Esophagus (tissue), 2 donors: ENCODE measurements around the gene ATG5. TPM values are rescaled to one million over a fixed set of nuclear protein-coding genes. Genes with fewer than 3 reads are reported as not detected.
A peak's percentile ranks its signal among the peaks of the same experiment; 100 is the strongest.

ENCODE experiments used
- H3K27ac ChIP-seq, 2 donors: one replicate each; pipeline ENCODE4 v1.5.1; 2013; ENCODE audit warnings: low read depth in 2 of 2, mild to moderate bottlenecking in 2 of 2, inconsistent platforms in 1 of 2, low read length in 1 of 2, moderate library complexity in 1 of 2
- H3K27me3 ChIP-seq, 2 donors: one replicate each; pipeline ENCODE4 v1.6.1; 2013; ENCODE audit warnings: low read length in 2 of 2, control low read depth in 1 of 2, mild to moderate bottlenecking in 1 of 2; ENCODE audit not compliant: insufficient read depth in 2 of 2, control insufficient read depth in 1 of 2
- H3K36me3 ChIP-seq, 2 donors: one replicate each; pipeline ENCODE4 v1.6.1; 2013; ENCODE audit warnings: low read length in 1 of 2; ENCODE audit not compliant: control insufficient read depth in 2 of 2, insufficient read depth in 2 of 2
- H3K4me1 ChIP-seq, 2 donors: one replicate each; pipeline ENCODE4 v1.6.1; 2013; ENCODE audit warnings: low read length in 1 of 2; ENCODE audit not compliant: control insufficient read depth in 2 of 2, insufficient read depth in 2 of 2
- H3K4me3 ChIP-seq, 2 donors: one replicate each; pipeline ENCODE4 v1.5.1; 2013; ENCODE audit warnings: low read length in 2 of 2, mild to moderate bottlenecking in 2 of 2, low read depth in 1 of 2, moderate library complexity in 1 of 2
- H3K9me3 ChIP-seq, 2 donors: one replicate each; pipeline ENCODE4 v1.6.1; 2013; ENCODE audit warnings: mild to moderate bottlenecking in 2 of 2, low read depth in 1 of 2, low read length in 1 of 2, moderate library complexity in 1 of 2; ENCODE audit not compliant: control insufficient read depth in 2 of 2, insufficient read depth in 1 of 2
- WGBS, 2 donors: extraction: QIAGEN DNeasy Blood & Tissue Kit; methylation state at CpG; one replicate each; pipeline ENCODE4 v1.1.7; 2013; 5-methylcytosine and 5-hydroxymethylcytosine counted together
- polyA plus RNA-seq, 2 donors: library from polyadenylated mRNA; stranded (reverse); fragments of 200-250 nt; gene quantifications; one replicate each; pipeline ENCODE4 v1.2.3, GENCODE V29; 2013
- donor health status: healthy with polysubstance abuse.
- donor health status: Bipolar disorder and iron deficiency.

ATG5 gene
- polyA plus RNA-seq, 2 donors = 9.1 to 12.5 TPM

- 94 to 97% methylated on average over 3 of the region's 3 CpGs for WGBS, 2 donors
- Histone ChIP-seq H3K36me3 (no peaks in the 10 kb centered on the region), H3K4me3 (no peak overlapping the region), H3K27ac (no peak overlapping the region), H3K4me1 (no peaks in the 10 kb centered on the region), H3K9me3 (no peaks in the 10 kb centered on the region), H3K27me3 (no peaks in the 10 kb centered on the region)
Observed at GRCh38 chr6:106215608-106216007, 110.0 kb downstream of the ATG5 start.

DNA sequence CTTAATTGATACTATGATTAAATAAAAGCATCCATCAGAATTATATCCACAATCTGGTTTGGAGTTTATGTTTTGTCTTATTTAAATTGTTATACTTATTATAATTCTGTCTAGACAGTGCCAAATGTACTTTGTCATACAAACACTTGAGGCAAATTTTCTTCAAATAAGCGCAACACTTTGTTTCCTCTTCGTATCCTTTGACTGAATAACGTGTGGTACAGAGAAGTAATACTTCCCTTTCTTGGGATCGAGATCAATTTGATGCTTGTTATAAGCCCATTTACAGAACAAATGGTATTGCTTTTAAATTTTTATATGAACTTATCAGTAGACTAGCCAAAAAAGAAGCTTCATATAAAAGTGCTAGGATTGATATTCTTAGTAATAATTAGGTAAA lies 111.0 kb downstream of the ATG5 start:
- Histone ChIP-seq H3K27ac (no peak overlapping the region), H3K4me1 (no peaks in the 10 kb centered on the region), H3K4me3 (no peak overlapping the region), H3K36me3 (no peaks in the 10 kb centered on the region), H3K27me3 (no peaks in the 10 kb centered on the region), H3K9me3 (no peaks in the 10 kb centered on the region)
- WGBS, 2 donors = 60 to 67% methylated on average over 4 of the region's 4 CpGs

- Histone ChIP-seq H3K4me3 (no peak overlapping the region), H3K4me1 (no peaks in the 10 kb centered on the region), H3K36me3 (no peaks in the 10 kb centered on the region), H3K27me3 (no peaks in the 10 kb centered on the region), H3K9me3 (no peaks in the 10 kb centered on the region), H3K27ac (no peak overlapping the region)
- WGBS, 2 donors = 96 to 97% methylated on average over 2 of the region's 2 CpGs
Observed at GRCh38 chr6:106213660-106214289, 111.8 kb downstream of the ATG5 start.

GRCh38 chr6:106212576-106212975 lies 113.0 kb downstream of the ATG5 start:
- Histone ChIP-seq H3K36me3 (no peaks in the 10 kb centered on the region), H3K4me1 (no peaks in the 10 kb centered on the region), H3K27ac (no peak overlapping the region), H3K9me3 (no peaks in the 10 kb centered on the region), H3K4me3 (no peak overlapping the region), H3K27me3 (no peaks in the 10 kb centered on the region)
- 97% methylated on average over 5 of the region's 5 CpGs for WGBS, 2 donors

GRCh38 chr6:106206905-106207304 lies 118.7 kb downstream of the ATG5 start:
- 77 to 83% methylated on average over 1 of the region's 1 CpG for WGBS, 2 donors
- Histone ChIP-seq H3K27ac (no peak overlapping the region), H3K36me3 (no peaks in the 10 kb centered on the region), H3K27me3 (no peaks in the 10 kb centered on the region), H3K9me3 (no peaks in the 10 kb centered on the region), H3K4me1 (no peaks in the 10 kb centered on the region), H3K4me3 (no peak overlapping the region)

GRCh38 chr6:106204961-106205360 lies 120.6 kb downstream of the ATG5 start:
- H3K27ac ChIP-seq = peak overlapping the region in 1 of 2 donors; percentile 31
- H3K4me3 ChIP-seq = no peak overlapping the region
- H3K4me1 ChIP-seq = no peaks in the 10 kb centered on the region
- no peaks in the 10 kb centered on the region for H3K27me3 ChIP-seq
- no peaks in the 10 kb centered on the region for H3K9me3 ChIP-seq
- no peaks in the 10 kb centered on the region for H3K36me3 ChIP-seq
- WGBS, 2 donors = 70 to 78% methylated on average over 2 of the region's 2 CpGs

DNA sequence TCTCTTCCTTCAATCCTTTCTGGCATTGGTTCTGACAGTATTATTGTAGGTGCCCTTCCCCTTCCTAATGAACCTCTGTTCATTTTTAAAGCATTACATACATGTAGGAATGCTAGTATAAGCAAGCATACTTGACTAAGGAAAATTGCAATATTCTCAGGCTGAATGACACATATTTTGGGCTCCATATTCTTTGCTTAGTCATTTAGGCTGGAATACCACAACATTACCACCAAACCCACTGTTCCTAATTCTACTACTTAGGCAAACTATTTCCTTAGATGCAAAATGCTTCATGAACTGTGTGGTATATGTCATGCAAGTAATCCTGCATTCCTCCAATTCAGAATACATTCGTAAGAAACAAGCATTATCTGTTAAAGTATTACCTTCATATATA lies 125.6 kb downstream of the ATG5 start:
- Histone ChIP-seq H3K9me3 (no peaks in the 10 kb centered on the region), H3K36me3 (peaks cover 0 to 2% of the 10 kb centered on the region in 2 donors), H3K4me3 (no peak overlapping the region), H3K27me3 (no peaks in the 10 kb centered on the region), H3K4me1 (no peaks in the 10 kb centered on the region), H3K27ac (no peak overlapping the region)
- WGBS, 2 donors = 92 to 97% methylated on average over 1 of the region's 1 CpG

GRCh38 chr6:106199331-106199730 lies 126.2 kb downstream of the ATG5 start:
- Histone ChIP-seq H3K27ac (no peak overlapping the region), H3K9me3 (no peaks in the 10 kb centered on the region), H3K36me3 (peaks cover 0 to 2% of the 10 kb centered on the region in 2 donors), H3K4me3 (no peak overlapping the region), H3K4me1 (peaks cover 0 to 2% of the 10 kb centered on the region in 2 donors), H3K27me3 (no peaks in the 10 kb centered on the region)
- 82 to 88% methylated on average over 1 of the region's 1 CpG for WGBS, 2 donors

DNA sequence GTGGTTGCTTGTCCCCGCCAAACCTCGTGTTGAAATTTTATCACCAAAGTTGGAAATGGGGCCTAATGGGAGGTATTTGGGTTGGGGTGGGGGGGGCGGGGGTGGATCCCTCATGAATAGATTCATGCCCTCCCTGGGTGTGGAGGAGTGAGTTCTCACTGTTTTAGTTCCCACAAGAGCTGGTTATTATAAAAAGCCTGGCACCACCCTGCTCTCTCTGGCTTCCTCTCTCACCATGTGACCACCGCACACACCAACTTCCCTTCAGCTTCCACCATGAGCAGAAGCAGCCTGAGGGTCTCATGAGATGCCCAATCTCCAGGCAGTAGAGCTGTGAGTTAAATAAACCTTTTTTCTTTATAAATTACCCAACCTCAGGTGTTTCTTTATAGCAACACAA lies 128.1 kb downstream of the ATG5 start:
- Histone ChIP-seq H3K9me3 (no peaks in the 10 kb centered on the region), H3K4me1 (peaks cover 0 to 2% of the 10 kb centered on the region in 2 donors), H3K27me3 (no peaks in the 10 kb centered on the region), H3K27ac (no peak overlapping the region), H3K4me3 (no peak overlapping the region), H3K36me3 (peaks cover 0 to 2% of the 10 kb centered on the region in 2 donors)
- 83 to 84% methylated on average over 4 of the region's 4 CpGs for WGBS, 2 donors
